T-helper 9 cell (primary cell): ENCODE results near the gene CLCN2.
A peak's percentile ranks its signal among the peaks of the same experiment; 100 is the strongest.

Experiments
- DNase-seq: peaks from one replicate; pipeline ENCODE4 v3.0.0-alpha.2; 2020

The CLCN2 gene

DNA sequence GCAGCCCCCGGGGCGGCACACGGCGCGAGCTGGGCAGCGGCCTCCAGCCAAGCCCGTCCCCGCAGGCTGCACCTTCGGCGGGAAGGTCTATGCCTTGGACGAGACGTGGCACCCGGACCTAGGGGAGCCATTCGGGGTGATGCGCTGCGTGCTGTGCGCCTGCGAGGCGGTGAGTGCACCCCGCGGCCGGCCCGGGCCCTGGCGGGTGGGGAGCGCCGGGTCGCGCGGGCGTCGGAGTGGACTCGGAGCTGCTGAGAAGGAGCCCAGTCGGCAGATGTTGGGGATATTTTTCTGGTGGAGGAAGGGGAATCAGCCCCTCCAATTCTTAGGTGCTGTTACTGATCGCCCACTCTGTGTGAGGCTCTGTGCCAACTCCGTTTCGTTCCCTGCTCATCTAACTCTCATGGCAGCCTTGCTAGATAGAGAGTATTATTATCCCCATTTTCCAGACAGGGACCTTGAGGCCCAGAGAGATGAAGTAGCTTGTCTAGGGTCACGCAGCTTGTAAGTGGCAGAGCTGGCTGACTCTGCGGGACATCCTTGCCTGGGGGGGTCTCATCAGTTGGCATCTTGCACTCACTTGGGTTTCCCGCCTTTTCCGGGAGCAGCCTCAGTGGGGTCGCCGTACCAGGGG, 19.3 kb upstream of the CLCN2 start:
- no peak for DNase-seq

DNA sequence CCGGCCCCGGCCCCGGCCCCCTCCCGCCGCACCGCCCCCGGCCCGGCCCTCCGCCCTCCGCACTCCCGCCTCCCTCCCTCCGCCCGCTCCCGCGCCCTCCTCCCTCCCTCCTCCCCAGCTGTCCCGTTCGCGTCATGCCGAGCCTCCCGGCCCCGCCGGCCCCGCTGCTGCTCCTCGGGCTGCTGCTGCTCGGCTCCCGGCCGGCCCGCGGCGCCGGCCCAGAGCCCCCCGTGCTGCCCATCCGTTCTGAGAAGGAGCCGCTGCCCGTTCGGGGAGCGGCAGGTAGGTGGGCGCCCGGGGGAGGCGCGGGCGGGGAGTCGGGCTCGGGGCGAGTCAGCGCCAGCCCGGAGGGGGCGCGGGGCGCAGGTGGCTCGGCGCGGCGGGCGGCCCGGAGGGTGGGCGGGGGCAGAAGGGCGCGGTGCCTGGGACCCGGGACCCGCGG, 18.8 kb upstream of the CLCN2 start:
- DNase-seq, result peak; percentile 15

DNA sequence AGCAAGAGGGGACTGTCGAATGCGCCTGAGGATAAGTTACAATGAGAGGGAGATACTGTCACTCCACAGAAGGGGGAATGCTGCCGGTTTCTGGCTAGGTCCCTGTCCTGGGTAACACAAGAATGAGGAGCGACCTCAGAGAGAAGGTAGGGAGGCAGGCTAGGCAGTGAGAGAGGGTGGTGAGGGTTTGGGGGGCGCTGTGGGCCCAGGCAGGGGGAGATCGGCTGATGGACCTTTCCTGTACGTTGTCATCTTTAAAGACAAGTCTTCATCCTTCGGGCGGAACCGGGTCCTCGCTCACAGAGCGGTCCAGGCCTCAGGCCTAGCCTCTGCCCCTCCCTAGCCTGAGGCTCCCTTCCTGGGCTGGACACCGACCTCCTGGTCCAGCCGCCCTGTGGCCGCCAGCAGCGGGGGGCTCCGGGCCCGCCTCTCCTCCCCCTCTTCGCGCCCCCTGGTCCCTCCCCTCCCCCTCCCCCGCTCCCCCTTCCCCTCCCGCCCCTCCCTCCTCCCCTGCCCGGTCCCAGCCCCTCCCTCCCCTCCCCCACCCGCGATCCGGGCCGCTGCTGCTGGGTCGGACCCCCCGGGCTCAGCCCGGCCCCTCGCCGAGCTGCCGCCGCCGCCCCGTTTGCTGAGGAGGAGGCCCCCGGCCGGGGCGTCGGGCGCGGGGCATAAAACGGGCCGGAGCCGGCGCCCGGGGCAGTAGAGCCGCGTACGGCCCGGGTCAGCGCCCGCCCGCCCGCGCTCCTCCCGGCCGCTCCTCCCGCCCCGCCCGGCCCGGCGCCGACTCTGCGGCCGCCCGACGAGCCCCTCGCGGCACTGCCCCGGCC, 18.2 kb upstream of the CLCN2 start, which contains the start of gene CHRD:
CHRD (plus strand) TSS at position 697 of the 827 bp plus-strand sequence. CDS start 265 bp downstream, outside the sequence.
- no peak for DNase-seq

DNA sequence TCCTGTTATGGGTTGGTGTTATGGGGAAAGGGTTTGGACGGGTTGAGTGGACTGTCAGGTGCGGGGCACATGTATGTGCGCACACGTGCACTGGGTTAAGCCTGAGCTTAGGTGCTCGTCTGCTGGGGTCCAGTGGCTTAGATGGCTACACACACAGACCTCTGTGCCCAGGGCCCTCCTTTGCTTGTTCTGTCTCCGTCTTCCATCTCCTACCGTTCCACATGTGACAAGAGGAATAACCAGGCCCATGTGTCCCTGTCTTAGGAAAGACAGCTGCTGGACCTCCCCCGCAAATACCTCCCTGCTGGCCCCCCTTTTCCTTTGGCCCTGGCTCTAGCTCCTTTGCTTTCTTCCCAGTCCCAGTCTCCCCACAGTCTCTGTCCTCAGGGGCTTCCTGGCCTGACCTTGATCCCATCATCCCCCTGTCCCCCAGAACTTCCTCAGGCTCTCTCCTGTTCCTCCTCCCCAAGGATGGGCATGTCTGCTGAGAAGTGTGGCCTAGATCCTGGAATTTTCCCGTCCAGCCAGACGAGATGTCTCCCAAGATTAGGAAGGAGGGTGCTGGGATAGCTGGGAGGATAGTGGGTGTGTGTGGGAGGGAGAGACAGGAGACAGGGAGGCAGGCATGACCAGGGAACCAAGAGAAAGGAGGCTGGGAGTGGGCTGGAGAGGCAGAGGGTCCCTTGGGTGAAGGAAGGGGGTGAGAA, 17.4 kb upstream of the CLCN2 start:
- no peak for DNase-seq

DNA sequence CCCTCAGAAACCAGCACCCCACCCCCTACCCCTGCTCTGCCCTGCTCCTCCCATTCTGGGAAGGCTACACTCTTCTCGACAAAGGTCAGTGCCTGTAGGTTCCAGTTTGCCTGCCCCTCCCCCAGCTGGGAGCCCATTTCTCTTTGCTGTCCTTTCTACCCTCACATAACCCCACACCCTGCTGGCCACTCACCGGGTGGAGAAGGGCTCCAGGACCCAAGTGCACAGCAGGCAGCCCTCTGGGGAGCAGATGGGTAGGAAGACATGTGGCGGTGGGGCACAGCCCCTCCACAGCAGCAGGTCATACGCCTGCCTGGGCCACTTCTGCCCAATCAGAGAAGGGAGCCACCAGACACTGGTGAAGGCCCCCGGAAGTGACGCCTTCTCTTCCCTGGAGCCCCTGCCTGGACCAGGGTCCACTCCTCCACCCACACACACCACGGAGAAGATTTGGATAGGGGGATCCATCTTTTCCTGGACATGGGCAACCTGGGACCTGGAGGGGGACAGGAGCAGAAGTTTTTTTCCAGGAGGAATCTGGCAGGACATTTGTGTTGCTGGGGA, 16.6 kb upstream of the CLCN2 start, which contains the start of gene THPO:
THPO (minus strand) TSS at position 326 of the 564 bp plus-strand sequence. CDS start 1,948 bp downstream, outside the sequence.
- DNase-seq, result no peak

DNA sequence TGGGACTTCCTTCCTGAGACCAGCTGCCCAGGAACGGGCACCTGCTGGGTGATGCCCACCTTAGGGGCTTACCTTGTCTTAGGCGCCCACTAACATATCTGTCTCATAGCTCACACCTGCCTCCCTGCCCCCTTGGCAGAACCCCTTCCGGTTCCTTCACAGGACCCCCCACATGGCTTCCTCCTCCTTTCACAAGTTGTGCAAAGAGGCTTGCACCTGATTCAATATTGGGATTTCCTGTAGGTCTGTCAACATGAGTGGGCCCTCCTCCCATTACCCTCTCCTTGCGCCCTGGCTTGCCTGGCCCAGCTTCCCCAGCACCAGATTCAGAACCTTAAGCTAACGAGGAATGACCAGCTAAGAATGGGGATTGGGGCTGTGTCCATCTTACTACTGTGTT, 16.0 kb upstream of the CLCN2 start:
- no peak for DNase-seq

DNA sequence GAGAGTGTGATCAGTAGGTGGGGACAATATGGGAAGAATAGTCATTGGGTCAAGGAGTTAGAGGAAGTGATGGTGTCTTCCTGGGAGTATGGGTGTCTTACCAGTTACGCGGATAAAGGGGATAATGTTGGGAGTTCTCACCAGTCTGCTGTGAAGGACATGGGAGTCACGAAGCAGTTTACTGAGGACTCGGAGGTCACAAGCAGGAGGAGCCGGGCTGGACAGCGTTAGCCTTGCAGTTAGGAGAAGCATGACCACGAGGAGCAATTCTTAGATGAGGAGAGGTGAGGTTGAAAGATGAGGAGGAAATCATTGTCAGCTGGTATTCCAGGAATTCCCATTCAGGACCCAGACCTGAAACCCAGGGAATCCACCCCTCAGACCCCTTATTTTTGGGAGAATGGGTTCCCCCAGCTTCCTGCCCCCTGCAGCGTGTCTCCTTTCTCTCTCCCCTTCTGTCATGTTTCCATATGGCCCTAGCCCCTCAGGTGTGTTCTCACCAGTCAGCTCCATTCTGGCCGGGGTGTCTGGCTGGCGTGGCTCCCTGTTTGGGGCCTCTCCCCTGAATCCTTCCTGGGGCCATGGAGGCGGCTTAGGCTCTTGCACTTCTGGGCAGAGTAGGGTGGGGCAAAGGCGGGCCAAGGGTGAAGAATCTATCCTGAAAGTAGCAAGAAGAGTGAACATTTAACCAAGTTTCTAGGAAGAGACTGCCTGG, 14.5 kb upstream of the CLCN2 start:
- no peak for DNase-seq

DNA sequence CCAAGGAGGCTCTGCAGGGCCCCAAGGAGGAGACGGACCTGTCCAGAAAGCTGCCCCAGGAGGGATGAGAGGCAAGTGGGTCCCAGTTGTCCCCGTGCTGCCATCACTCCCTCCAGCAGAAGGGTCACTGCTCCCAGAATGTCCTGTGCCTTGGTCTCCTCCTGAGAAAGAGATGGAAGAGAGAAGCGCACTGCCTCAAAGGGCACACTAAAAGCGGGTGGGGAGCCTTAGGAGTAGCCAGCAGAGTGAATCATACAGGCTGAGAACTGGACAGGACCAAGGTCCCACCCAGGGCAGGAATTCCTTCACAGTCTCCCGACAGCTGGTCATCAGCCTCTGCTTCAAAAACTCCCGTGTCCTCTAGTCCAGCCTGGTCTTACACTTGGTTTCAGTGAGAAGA, 12.0 kb upstream of the CLCN2 start:
- DNase-seq, result no peak

DNA sequence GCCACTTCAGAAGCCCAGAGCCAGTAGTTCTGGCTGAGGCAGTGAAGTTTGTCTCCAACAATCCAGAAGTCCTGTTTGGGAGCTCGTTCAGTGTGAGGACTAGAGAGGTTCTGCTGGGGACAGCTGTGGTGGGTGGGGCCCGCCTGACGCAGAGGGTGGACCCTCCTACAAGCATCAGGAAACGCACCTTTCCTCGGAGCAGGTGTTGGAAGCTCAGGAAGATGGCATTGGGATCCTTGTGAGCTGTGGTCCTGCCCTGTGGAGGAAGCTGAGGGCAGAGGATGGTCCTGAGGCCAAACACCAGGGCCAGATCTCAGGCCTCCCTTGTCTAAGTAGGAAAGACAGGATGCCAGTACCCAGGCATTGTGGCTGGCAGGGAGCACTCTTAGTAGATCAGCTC, 11.5 kb upstream of the CLCN2 start:
- no peak for DNase-seq

DNA sequence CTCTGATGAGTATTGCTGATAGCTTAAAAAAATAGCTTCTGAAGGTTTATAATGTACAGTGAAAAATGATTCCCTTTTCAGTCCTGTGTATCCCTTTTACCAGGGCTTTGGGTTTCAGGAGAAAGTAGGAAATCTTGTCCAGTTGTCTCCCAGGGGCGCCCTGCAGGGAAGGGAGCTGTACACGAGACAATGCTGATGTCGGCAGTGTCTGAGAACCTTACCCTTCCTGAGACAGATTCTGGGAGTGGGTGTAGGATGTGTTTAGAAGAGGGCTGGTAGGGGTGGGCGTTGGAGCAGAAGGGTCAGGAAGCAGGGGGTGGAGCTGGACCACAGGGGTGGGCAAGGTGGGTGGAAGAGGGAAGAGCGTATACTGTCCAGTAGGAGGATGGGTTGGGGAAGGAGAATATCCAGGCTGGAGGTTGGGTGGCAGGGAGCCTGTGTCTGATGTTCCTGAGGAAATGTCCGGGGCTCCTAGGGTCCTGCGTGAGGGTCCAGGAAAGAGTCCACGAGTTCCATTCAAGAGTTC, 11.0 kb upstream of the CLCN2 start:
- DNase-seq, result no peak

DNA sequence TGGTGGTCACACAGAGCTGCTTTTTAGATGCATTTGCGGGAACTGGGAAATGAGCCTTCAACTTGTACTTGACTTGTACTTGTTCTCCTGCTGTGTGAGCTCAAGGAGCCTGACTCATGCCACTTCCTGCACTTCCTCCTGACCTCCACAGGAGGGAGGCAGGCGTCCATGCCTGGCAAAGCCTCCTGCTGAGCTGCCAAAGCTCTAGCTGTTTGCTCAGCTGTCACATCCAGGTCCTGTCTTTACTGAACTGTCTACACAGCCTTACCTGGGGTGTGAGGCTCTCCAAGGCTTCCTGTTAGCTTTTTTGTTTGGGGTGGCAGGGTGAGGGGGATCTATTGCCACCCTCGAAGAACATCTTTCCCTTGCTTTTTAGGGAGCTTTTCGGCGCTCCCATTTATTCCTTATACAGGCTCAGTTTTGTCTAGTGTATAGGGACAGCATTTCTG, 10.2 kb upstream of the CLCN2 start:
- peak; percentile 36 for DNase-seq

DNA sequence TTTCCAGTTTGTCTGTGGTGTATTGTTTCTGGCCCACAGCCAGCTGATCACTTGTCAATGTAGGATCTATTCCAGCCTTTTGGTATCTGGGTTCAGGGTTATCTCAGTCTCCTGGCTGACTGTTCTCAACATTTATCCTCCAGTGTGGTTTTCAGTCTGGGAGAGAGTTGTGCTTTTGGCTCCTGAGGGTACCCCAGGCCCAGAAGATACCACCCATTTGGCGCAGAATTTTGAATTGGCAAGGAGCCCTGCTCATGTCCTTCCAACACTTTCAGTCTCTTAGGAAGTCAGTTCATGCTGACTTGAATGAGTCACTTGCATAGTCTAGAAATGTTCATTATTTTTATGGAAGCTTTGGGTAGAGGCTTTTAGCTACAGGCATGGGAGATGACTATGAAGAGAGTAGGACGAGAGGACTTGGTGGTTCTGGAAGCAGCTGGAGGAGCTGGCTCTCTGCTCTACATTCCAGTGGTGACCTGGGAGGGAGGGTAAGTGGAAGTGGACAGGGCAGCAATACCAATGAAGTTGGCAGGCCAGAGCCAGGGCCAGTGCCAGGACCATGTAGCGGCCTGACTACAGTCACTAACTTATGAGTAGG, 7.3 kb upstream of the CLCN2 start:
- DNase-seq, result no peak

DNA sequence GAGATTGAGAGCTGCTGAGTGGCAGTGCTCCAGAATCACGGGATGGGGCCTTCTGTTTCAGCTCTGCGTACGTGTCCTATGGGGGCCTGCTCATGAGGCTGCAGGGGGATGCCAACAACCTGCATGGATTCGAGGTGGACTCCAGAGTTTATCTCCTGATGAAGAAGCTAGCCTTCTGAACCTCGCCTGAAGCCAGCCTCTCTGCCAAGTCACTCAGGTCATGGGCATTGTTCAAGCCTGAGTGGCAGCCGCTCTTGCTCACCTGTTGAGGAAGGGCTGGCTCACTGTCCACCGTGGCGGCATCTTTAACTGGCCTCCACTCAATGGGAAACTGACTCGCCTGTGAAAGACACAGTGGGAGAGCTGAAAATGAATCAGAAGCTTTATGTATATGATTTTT, 6.7 kb upstream of the CLCN2 start:
- no peak for DNase-seq

DNA sequence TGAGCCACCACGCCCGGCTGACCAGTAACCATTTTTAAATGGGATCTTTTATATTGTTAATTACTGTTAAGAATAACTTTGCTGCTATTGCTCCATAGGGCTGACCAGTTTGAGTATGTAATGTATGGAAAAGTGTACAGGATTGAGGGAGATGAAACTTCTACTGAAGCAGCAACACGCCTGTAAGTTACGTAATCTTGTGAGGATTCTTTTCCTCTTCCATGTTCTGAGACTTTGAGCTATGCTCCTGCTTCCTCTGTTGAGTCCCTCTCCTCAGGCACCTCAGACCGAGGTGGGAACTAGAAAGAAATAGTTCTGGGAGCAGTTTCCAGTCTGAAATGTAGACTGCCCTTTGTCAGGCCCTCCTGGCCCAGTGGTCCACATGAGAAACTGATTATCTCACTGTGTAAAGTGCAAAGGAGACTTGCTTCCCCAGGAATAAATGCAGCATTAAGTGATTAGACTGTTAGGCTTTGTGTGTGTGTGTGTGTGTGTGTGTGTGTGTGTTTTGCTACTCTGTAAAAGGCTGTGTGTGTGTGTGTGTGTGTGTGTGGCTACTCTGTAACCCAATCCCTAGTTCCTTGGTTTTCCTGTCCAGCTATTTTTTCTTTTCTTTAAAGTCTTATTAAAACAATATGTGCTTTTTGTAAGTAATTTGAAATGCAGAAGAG, 5.3 kb upstream of the CLCN2 start:
- no peak for DNase-seq

DNA sequence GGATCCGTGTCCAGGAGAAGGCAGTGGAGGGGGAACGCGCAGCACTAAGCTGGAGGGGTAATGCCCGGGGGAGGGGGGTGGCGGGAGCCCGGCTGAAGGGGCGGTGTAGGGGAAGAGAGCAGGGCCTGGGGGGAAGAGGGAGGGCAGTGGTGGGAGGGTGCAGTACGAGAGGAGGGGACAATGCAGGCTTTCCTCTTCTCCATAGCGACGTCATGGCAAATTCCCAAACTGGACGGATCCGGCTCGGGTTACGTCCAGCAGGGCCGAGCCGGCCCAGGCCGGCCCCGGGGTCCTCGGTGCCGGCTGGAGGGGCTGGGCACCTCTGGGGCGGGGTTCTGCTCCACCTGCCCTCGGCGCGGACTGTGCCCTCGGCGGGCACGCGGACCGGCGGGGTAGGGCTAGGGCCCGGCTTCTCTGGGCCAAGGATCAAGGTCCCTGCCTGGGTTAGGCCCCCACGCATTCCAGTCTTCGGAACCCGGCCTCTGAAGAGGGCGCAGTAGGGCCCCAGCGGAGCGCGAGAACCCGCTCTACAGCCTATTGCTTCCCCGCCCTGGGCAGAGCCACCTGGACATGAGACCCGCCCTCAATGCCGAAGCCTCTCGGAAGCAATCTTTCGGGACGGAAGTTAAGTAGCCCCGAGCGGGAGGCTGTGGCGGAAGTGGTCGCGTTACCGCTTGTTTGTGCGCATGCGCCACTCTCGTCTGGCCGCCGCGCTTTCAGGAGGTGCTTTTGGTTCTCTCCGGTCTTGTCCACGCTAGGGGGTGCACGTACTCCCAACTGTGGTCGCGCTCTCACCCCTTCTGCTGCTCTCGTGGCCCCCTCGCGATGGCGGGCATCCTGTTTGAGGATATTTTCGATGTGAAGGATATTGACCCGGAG, 1.5 kb upstream of the CLCN2 start:
- DNase-seq, result peak; percentile 87

DNA sequence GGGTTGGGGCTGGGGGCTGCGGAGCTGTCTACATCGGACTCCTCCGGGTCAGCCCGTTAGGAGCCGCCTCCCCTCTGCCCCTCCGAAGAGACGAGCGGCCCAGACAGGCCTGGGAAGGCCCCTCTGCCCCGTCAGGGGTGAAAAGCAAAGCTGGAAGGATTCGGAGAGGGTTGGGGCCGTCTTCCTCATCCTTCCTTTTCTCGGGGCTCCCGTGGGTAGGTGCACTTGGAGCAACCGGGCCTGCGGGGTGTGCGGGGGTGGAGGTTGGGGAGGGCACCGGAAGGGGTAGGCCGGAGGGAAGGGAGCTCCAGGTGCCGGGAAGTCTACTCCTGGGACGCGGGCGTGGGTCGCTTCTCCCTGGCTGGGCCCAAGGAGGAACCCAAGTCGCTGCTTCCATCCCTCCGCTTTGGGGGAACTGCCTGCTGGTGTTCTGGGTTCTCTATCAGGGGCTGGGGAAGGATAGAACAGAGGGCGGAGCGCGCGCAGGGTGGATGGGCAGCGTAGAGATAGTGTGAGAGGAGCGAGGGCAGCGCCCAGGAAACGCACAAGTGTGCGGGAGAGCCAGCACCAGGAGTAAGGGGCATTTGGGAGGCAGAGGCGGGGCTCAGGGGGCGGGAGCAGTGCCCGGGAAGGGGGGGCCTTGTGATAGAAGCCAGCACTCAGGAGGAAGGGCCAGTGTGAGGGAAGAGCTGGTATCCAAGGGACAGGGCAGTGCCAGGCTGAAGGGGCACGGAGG, 695 bp upstream of the CLCN2 start:
- DNase-seq, result peak; percentile 25

DNA sequence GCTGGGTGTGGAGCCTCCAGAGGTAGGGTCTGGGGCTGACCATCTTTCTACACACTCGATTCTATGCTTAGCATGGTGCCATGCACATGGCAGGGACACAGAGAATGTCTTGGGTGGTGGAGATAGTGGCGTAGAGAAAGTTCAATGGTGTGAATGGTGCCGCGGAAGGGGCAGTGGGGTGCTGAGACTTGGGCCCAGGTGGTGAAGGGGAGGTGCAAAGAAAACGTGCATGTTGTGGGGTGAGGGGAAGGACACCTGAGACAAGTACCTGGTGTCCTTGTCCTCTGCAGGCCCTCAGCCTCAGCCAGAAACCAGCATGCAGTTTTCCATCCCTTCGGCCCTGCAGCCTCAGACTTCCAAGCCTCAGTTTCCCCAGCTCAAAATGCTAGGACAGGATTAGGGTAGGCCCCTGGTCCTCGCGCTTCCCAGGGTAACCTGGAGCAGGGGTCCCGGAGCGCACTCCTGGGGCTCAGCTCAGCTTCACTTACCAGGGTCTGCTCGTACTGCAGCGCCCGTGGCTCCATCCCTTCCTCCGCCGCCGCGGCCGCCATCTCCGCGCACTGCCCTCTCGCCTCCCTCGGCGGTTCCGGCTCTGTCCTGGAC, 375 bp downstream of the CLCN2 start:
- DNase-seq, result no peak

DNA sequence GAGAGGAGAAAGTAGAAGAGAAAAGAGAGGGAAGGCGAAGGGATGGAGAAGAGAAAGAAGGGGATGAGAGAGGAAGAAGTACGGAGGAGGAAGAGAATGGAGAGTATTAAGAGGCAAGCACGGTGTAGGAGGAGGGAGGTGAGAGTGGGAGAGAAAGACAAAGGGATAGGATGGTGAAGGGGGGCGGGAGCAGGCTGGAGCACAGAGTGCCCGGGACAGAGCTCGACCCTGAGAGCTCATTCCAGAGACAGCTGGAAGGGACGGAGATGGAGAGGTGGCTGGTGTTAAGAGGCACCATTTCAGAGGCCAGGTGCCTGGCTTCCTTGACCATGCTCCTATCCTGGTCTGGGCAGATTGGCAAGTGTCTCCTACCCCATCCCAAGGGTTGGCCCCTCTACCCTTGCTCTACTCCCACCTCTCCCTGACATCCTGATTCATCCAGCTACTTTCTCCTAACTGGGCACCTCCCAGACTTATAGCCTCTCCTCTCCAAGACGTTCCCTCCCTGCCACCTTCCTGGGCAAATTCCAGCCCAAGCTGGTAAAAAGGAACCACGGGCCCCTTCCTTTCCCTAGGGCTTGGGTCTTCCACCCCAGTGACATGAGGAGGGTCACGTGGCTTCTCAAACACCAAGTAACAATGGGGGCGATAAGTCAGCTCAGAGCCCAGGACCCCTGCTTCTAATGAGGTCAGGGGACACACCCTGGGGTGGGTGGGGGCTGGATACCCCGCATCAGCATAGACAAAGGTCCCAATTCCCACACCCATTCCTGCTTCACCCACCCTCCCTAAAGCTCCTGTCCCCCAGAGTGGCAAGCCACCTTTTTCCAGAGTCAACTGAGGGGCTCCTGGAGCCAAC, 1.1 kb downstream of the CLCN2 start:
- DNase-seq, result no peak
